GM19035 (cell line): ENCODE data around the gene KIRREL1.

ENCODE experiments used
- ATAC-seq: cut with Tn5 transposase; IDR thresholded peaks from one replicate; pipeline ENCODE4 v1.9.1; 2021; ENCODE audit not compliant: unreplicated experiment

Gene KIRREL1

DNA sequence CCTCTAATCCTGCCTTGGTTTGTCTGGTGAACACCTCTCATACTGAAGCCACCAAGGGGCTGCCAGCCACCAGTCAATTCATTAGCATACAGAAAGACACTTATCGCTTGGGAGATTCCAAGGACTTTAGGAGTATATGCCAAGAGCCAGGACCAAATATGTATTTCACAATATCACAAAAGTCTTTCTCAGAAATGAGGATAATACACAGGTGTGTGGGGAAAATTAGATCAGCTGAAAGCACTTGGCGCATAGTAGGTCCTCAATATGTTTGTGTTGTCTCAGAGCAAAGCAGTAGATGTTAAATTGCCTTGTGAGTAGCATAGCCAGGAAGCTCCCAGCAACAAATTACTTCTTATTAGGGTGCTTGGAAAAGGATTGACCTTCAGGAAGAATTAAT, 34.1 kb downstream of the KIRREL1 start:
- no peak for ATAC-seq

DNA sequence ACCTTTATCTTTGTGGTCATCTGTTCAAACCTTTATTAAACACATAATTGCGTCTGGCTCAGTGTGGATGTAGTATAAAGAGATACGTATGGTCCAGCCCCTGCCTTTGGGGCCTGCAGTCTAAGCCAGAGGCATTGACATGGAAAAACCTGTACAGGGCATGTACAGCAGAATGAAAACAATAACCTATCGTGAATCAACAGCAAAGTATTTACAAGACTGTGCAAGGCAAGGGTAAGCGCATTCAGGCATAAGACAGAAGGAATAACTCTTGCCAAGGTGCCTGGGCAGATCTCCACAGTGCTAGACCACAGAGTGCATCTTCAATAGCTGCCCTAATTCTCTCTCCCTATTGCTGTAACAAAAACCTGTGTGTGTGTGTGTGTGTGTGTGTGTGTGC, 35.5 kb downstream of the KIRREL1 start:
- no peak for ATAC-seq

DNA sequence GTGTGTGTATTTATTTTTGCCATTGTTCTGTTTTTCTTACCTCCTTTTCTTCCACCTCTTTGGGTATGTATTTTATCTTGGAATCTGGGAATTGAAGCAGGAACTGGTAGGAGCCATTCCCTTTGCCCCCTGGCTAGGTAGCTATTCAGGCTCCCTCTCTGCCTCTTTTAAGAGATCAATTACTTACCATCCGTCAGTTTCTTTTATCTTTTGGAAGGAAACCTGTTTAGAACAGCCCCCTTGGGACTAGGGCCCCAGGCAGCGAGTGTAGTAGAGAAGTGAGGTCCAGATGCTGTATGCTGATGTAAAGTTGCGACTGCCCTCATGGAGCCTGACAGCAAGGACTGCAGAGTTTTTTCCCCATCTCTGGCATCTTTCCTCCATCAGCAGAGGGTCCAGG, 41.6 kb downstream of the KIRREL1 start:
- ATAC-seq, result no peak

DNA sequence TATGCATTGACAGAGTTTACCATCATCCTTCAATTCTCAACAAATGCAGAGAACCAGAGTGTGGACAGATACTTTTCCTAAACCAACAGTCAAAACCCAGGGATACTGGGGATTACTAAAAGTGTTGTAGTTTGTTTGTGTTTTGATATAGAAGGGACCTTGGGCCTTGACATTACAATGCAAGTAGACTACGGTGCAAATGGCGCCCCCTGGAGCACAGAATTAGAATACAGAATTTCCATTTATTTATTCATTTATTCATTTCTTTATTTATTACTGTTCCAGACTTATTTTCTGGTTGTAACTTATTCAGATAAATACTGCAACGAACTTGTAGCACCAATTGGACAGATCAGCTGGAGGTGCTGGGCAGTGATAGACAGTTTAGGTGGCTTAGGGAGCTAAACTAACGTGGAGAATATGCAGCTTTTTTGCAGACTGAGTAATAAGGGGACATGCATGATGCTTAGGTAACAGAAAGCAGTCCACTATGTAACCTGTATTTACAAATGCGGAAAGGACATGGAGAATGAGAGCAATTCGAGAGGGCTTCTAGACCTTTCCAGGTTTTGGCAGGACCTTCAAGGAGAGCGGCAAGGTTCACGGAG, 42.6 kb downstream of the KIRREL1 start:
- no peak for ATAC-seq

DNA sequence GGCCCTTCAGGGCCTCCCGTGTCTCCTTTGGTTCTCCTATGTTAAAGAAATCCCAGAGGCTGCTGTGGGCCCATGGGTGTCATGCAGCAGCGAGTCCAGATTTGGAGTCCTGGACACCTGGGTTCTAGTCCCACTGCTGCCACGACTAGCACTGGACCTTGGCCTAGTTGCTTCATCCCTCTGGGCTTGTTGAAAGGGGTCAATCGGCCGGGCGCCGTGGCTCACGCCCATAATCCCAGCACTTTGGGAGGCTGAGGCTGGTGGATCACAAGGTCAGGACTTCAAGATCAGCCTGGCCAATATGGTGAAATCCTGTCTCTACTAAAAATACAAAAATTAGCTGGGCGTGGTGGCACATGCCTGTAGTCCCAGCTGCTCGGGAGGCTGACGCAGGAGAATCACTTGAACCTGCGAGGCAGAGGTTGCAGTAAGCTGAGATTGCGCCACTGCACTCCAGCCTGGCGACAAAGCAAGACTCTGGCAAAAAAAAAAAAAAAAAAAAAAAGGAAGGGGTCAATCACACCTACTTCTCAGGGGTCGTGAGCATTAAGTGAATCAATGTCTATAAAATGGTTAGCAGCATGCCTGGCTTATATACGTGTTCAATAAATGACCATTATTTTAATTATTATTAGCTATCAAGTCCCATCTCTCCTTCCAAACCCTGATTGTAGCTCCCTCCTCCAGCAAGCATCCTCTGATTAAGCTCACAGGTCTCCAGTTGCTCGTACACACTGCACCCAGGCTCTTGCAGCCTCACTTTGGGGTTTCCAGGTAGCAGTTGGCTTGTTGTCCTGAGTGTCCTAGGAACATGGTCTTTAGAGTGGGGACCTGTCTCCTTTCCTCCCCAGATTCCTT, 43.8 kb downstream of the KIRREL1 start:
- no peak for ATAC-seq

DNA sequence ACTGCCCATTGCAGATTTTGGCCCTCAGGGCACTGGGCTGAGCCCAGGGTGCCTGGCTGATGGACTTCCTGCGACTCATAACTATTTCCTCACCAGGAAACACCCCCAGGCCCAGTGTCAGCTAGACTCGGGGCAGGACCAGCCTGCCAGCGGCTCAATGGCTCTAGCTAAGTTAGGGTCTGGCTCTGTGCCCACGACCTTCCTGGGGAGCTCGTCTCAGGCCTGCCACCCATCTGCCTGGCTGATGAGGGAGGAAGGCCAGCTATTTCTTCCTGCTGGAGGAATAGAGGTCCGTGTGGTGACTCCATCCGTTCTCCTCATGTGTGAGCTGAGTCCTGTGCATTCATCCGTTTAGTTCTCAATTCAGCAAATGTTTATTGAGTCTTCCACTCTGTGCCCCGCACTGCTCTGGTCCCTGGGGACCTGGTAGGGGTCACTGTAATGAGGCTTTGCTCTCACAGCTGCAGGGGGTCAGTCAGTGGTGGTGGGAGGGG, 44.5 kb downstream of the KIRREL1 start:
- ATAC-seq, result no peak

DNA sequence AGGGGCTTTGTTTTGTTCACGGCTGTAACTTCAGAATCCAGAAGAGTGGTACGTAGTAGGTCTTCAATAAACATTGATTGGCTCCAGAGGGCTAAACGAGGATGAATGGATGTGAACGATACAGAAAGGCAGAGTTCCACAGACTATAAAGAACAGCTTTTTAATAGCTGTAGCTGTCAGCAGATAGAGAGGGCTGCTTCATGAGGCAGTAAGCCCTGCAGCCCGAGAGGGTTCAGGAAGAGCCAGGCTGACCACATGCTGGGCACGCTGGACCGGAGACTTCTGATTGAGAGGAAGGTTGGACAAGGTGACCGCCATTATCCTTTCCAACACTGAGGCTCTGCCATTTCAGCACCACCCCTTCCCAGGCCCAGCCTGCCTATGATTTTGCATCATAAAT, 45.3 kb downstream of the KIRREL1 start:
- no peak for ATAC-seq

DNA sequence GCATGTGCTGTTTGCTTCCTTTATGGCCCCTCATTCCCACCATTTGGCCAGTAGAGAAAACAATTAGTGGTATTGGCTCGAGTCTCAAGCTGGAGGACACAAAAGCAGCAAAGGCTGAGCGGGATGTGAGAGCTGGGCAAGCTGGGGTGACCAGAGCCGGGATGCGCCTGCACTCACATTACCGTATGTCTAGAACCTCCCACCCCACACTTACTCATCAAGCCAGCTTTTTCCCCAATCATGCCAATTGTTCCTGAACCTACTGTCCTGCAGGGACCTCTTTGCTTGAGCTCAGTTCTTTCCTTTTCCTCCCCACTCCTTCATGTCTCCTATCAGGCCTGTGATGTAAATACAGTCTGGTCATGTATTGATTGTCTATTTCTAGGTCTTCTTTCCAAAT, 45.9 kb downstream of the KIRREL1 start:
- ATAC-seq, result no peak

DNA sequence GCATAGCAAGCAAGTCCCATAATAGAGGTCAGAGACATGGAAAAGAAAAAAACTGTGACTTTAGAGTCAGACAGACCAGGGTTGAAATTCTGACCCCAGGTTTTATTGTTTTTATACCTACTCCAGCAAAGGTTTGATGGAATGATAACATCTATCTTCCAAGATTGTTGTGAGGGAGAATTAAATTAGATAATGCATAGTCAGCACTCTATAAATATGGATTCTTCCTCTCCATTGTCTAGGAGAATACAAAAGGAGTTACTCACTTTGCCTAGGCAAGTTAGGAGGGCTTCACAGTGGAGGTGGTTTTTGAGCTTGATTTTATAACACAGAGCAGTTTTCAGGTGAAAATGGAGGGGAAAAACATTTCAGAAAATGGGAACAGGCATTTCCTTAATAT, 46.9 kb downstream of the KIRREL1 start:
- ATAC-seq, result no peak

DNA sequence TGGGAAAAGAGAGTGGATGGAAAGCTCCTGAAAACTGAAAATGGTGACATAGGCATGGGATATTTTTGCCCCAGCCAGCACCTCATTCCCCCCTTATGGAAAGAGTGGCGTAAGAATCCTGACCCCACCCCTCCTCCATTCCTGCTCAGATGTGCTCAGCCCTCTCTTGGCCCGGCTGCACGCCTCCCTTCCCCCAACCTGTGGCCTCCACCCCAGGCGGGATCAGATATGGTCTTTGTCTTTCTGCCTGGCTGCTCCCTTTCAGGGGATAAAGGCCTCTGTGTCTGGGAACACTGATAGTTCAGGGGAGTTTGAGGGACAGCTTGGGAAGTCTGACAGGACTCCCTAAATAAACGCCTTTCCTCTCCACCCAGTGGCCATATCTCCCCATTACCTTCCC, 49.8 kb downstream of the KIRREL1 start:
- ATAC-seq, result no peak

DNA sequence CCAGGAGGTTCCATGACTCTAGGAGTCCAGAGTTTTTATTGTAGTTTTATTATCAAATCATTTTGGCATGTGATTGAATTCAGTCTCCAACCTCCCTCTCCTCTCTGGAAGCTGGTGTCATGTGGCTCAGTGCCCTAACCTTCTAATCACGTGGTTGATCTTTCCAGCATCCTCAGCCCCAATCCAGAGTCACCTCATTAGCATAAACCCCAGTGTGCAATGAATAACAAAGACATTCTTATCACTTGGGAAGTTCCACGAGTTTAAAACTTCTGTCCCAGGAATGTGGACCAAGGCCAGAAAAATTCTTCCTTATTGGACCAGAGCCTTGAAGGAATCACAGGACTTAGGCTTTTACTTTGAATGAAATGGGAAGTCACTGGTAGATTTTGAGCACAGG, 52.2 kb downstream of the KIRREL1 start:
- ATAC-seq, result no peak

DNA sequence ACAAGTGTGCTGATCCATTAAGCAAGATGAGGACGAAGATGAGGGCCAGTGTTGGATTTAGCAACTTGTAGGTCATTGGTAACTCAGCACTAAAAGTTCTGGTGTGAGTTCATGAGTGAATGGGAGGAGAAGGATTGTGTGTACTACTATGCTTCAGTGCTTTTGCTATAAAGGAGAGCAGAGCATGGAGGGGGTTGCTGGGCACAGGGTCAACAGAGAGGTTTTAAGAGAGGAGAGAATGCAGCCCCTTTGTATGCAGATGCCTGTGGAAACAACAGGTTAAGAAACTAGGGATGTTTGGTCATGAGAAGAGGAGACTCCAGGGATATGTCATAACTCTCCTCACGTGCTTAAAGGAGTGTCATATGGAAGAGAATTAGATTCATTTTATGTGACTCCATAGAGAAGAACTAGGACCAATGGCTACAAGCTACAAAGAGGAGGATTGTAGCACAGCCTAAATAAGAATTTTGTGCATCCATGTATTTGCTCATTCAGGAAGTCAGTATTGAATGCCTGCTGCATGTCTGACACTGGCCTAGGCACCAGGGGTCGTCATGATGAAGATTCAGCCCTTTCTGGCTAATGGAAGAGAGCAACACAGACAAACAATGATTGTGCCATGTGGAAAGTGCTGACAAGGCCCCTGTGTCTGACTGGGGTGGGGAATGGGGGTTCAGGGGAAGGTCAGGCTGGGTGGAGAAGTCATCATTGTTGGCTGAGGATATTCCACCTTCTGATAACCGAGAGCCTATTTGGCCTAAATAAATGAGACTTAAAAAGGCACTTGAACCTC, 53.5 kb downstream of the KIRREL1 start:
- ATAC-seq, result no peak

DNA sequence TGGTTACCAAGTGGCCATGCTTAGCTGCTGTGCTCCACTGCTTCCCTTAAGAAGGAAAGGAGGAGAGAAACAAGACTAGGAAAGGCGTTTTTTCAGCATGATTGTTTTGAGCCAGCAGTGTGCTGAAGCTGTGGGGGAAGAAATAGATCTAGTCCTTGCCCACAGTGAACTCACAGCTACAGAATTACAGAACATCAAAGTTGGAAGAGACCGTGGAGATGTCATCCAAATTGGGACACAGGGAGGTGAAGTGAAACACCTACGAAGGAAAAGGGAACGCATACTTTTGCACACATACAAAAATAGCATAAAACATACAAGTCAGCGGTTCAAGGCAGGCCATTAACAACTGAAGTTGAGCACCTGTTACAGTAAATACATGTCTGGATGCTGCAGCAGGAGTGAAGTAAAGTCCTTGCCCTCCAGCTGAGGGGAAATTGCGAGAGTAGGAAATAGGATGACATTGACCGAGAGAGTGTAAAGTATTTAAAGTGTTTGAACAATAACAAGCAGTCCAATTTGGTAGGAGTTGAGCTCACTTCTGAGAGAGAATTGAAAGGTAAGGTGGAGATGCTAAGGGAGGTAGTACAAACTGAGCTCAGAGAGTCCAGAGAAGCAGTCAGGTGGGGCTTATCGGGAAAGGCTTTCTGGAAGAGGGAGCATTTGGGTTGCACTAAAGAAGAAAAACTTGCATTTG, 55.1 kb downstream of the KIRREL1 start:
- ATAC-seq, result no peak

DNA sequence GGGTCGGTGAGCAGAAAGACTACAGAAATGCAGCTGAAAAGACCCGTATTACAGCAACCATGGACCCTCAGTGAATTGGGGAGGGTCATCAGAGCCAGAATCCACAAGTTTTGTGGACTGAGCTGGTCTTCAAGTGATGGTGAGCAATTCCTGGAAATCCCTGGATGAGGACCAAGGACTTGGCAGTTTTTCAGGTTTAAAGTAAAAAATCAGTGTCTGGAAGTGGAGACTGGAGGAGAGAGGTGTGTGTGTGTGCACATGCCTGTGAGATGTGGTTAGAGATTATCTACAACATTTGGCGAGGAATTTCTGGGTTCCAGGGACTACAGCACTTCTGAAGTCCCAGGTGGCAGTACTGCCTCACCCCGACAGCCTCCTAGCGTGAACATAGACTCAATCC, 56.4 kb downstream of the KIRREL1 start:
- no peak for ATAC-seq

DNA sequence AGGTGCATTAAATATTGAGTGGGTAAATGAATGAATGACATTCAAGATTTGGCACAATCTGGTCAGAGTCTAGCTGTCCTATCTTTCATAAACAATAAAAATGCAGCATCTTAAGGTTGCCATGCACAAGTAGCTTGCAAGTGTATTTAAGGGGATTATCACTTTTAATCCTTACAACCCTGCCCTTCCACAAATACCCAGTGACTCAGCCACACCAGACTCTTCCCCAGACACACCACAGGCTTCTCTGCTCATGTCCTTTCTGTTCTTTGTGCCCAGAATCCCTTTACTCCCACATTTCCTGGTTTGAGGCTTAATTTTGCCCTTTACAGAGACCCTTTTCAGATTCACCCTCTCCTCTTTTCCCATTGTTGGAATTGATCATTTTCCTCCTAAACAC, 59.8 kb downstream of the KIRREL1 start:
- no peak for ATAC-seq

DNA sequence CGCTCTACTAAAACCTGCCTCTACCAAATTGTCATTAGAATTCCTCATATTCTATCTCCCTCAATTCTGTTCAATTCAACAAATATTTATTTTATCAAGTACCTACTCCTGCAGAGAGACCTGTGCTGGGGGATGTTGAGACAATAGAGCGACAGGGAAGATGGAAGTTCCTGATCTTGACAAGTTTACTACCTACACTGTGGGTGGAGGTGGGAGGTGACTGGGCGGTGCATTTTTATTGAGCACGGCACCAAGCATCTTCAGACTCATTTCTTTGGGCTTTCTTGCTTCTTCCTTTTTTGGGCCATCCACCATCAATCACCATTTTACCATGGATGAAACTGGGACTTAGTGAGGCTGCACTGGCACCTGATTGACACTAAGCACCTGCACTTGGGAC, 61.3 kb downstream of the KIRREL1 start:
- no peak for ATAC-seq

DNA sequence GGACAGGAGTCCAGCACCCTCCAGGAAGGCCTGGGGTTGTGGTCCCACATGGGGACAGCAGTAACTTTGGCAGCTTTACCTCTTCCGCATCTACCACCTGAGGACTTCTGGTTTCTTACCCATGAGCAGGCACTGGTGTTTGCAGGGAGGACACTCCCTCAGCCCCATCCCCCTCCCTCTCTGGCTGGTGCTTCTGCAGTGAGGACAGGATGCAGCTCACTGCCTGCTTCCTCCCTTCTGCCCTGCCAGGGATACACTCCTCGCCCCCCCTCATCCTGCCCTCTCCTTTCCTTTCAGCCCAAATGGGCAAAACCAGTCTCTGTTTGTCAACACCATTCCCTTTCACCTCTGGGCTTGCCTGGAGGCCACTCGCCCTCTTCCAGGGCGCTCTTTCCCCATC, 62.4 kb downstream of the KIRREL1 start:
- no peak for ATAC-seq

DNA sequence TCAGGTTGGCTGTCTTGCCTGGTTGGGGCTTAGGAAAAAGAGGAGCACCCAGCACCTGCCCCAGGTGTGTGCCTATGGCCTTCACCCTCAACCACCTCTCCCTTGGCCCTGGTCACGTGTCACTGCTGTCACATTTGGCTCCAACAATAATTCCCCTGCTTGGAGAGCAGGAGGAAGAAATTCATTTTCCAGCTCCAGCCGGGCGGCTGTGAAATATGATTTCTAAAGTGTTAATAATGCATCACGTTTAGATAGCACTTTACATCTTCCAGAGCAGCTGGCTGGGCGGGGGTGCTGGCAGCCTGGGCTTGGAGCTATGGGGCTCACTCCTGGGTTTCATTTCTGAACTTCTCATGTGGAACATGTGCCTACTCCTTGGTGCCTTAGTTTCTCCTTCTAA, 63.1 kb downstream of the KIRREL1 start:
- no peak for ATAC-seq

DNA sequence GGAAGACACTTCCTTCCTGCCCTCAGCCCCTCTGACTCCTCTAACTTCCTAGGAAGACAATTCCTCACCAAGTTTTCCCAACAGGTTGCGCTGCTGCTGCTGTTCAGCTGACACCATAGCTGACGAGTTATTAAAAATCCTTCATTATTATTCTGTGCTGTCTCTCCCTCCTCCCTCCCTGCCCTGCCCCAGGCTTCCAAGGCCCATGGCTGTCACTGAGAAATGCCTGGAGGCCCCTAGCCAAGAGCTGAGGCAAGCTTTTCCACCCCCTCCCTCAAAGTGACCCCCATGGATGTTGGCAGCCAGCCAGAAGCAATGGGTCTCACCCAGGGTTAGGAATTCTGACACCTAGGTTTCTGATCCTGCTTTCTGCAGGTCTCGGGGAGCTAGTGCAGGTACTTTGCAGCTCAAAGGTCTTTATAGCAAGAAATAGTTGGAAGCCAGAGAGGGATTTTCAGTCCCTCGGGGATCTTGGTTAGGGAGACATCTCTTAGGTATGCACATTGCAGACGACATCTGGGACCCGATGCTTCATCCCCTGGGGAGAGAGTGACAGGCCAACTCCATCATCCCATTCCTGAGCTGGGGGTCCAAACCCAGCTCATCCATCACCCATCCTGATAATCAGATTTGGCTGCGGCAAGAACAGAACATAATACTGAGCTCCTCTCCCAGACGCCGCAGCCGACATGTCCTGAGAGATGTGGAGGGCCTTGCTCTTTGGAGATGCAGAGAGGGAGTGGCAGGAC, 65.0 kb downstream of the KIRREL1 start:
- no peak for ATAC-seq

DNA sequence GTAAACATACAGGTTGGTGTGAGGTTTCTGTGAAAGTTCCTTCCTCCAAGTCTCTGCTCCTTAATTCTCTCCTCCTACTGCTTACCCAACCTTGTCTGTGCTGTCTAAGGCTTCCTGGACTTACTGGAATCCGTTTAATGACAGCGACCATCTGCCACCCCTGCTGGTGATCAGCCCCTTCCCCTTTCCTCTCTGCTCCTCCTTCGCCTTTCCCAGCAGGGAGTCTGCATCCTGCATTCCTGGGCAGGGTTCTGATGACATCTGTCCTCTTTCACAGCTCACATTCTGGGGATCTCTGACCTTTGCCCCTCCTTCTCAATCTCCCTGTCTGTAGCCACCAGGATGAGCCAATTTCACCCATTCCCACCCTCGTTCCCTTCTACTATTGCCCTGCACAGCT, 66.5 kb downstream of the KIRREL1 start:
- ATAC-seq, result no peak

DNA sequence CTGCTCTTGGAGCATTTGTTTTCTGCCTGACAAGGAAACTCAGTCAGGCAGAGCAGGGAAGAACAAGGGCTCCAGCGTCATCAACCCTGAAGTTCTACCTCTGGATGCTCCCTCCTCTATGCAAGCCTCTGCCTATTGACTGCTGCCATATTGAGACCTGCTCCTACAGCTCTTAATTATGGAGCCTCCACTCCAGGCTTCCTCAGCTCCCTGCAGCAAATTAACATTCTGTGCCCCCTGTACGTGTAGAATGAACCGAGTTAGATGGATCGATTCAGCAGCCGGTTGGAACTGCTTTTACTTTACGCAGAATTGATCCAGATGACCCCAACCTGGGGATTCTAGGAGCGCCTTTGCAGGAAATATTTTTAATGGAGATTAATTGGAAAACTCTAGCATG, 68.7 kb downstream of the KIRREL1 start:
- no peak for ATAC-seq
